OCI-LY3 (cell line): Measurements from ENCODE around the gene SLC49A4.
A peak's percentile ranks its signal among the peaks of the same experiment; 100 is the strongest.

Experiments
- H2AFZ ChIP-seq: fragments of 200-600, 300-600 bp; shearing (Covaris generic); 2 replicates; pipeline ENCODE4 v1.6.0; 2014; ENCODE audit warnings: antibody characterized with exemption, low read depth, low read length
- H3K27ac ChIP-seq: fragments of 200-600, 300-600 bp; sonication (generic); 2 replicates; pipeline ENCODE4 v1.5.1; 2014; ENCODE audit warnings: mild to moderate bottlenecking, low read length, moderate library complexity, mixed read lengths
- H3K27me3 ChIP-seq: fragments of 200-600, 300-600 bp; sonication (generic); 2 replicates; pipeline ENCODE4 v1.6.1; 2014; ENCODE audit warnings: low read depth, low read length, mixed read lengths
- H3K36me3 ChIP-seq: fragments of 200-600, 300-600 bp; sonication (generic); replicated peaks from 2 replicates; pipeline ENCODE3; 2014; ENCODE audit warnings: low read depth, low read length, mixed read lengths
- H3K4me1 ChIP-seq: fragments of 300-600, 200-600 bp; sonication (generic); 2 replicates; pipeline ENCODE4 v1.6.1; 2014; ENCODE audit warnings: low read length, mixed read lengths
- H3K4me2 ChIP-seq: fragments of 200-600, 300-600 bp; sonication (generic); 2 replicates; pipeline ENCODE4 v1.6.1; 2014; ENCODE audit warnings: low read length, mixed read lengths
- H3K4me3 ChIP-seq: fragments of 300-600, 200-600 bp; sonication (generic); 2 replicates; pipeline ENCODE4 v1.5.1; 2014; ENCODE audit warnings: antibody characterized with exemption, mild to moderate bottlenecking, low read length, moderate library complexity
- H3K79me2 ChIP-seq: fragments of 300-600, 200-600 bp; shearing (Covaris generic); 2 replicates; pipeline ENCODE4 v1.6.1; 2014; ENCODE audit warnings: mild to moderate bottlenecking, low read length, mixed read lengths
- H3K9ac ChIP-seq: fragments of 300-600, 200-600 bp; shearing (Covaris generic); 2 replicates; pipeline ENCODE4 v1.6.0; 2014; ENCODE audit warnings: mild to moderate bottlenecking, low read length, moderate library complexity
- H3K9me3 ChIP-seq: fragments of 200-600, 300-600 bp; shearing (Covaris generic); 2 replicates; pipeline ENCODE4 v1.6.1; 2014; ENCODE audit warnings: low read length, mixed read lengths; ENCODE audit not compliant: insufficient read depth
- H4K20me1 ChIP-seq: fragments of 200-600, 300-600 bp; sonication (generic); 2 replicates; pipeline ENCODE4 v1.6.1; 2016; ENCODE audit warnings: low read length, mixed read lengths; ENCODE audit not compliant: insufficient read depth
- EZH2phosphoT487 ChIP-seq: fragments of 200-600 bp; shearing (Covaris generic); IDR thresholded peaks from 2 replicates; pipeline ENCODE4 v1.6.1; 2018; ENCODE audit warnings: antibody characterized with exemption, mixed run types, low read depth
- TF ChIP-seq, protein P1 (sequence below): fragments of 200-600, 300-600 bp; sonication (generic); IDR thresholded peaks from 2 replicates; pipeline ENCODE4 v1.5.1; 2014; ENCODE audit warnings: antibody characterized with exemption, low read length, low read depth

SLC49A4 gene

DNA sequence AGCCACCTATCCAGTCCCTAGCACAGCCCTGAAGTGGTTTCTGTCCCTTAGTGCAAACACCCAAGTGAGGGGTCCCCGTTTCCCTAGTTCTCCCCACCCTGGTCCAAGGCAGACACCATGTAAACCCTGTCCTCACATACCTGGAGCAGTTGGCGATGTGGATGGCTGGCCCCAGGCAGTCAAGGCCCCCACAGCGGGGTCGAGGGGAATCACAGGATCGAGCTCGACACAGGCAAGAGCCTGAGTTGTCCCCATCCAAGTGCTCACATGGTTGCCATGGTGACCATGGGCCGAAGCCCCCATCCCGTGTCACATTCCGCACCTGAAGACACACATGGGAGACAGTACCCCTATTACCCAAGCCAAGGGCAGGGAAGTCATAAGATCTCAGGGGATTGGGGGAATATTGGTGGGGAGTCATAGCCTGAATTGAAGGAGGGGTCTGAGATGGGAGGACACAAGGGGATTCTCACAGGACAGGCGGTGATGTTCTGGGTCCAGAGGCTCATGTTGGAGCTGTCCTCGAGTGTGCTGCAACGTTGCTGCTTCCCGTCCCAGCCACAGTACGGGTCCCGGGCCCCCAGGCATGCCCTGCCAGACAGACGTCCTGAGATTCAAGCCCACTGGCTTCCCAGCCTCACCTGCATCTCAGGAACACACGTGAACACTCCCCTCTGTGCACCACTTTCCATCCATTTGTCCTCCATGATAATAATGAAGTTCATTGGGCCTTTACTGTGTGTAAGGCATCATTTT is 120.6 kb downstream of the SLC49A4 start:
- H3K27me3 ChIP-seq = no peaks in the 10 kb centered on the region
- TF ChIP-seq EZH2phosphoT487 = no peak
- TF ChIP-seq, protein P1, sequence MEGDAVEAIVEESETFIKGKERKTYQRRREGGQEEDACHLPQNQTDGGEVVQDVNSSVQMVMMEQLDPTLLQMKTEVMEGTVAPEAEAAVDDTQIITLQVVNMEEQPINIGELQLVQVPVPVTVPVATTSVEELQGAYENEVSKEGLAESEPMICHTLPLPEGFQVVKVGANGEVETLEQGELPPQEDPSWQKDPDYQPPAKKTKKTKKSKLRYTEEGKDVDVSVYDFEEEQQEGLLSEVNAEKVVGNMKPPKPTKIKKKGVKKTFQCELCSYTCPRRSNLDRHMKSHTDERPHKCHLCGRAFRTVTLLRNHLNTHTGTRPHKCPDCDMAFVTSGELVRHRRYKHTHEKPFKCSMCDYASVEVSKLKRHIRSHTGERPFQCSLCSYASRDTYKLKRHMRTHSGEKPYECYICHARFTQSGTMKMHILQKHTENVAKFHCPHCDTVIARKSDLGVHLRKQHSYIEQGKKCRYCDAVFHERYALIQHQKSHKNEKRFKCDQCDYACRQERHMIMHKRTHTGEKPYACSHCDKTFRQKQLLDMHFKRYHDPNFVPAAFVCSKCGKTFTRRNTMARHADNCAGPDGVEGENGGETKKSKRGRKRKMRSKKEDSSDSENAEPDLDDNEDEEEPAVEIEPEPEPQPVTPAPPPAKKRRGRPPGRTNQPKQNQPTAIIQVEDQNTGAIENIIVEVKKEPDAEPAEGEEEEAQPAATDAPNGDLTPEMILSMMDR = no peak
- H2AFZ ChIP-seq = no peak overlapping the region

DNA sequence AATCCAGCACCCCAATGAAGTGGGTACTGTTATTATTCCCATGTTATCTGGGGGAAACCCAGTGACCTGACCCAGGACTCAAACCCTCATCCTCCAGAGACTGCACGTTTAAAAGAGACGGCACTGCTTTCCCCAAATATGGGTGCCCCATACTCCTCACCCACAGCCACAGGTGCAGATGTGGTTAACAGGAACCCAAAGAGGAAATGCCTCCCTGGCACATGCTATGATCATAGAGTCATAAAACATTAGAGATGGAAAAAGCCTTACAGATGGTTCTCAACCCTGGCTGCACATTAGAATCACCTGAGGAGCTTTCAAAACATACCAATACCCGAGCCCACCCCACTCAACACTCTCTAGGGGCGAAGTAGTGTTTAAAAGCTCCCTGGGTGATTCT is 121.2 kb downstream of the SLC49A4 start:
- Histone ChIP-seq H3K79me2 (no peaks in the 10 kb centered on the region), H4K20me1 (no peaks in the 10 kb centered on the region), H3K4me2 (peak overlapping the region; percentile 49), H3K36me3 (no peaks in the 10 kb centered on the region), H3K9ac (no peak overlapping the region), H3K4me1 (peaks cover 27% of the 10 kb centered on the region), H3K9me3 (no peaks in the 10 kb centered on the region), H3K4me3 (peak overlapping the region; percentile 26; the same call in 1 of the 2 replicates), H3K27me3 (no peaks in the 10 kb centered on the region), H3K27ac (peak overlapping the region; percentile 53), H2AFZ (no peak overlapping the region)
- TF ChIP-seq, protein P1 = no peak
- no peak for TF ChIP-seq EZH2phosphoT487

More for the DNA sequence above, 120.6 kb downstream of the SLC49A4 start:
- Histone ChIP-seq H3K9ac (no peak overlapping the region), H3K4me1 (peaks cover 27% of the 10 kb centered on the region), H3K9me3 (no peaks in the 10 kb centered on the region), H3K27ac (no peak overlapping the region), H3K4me3 (no peak overlapping the region; the same call in 1 of the 2 replicates), H3K36me3 (no peaks in the 10 kb centered on the region), H3K4me2 (peak overlapping the region; percentile 49), H4K20me1 (no peaks in the 10 kb centered on the region), H3K79me2 (no peaks in the 10 kb centered on the region)

DNA sequence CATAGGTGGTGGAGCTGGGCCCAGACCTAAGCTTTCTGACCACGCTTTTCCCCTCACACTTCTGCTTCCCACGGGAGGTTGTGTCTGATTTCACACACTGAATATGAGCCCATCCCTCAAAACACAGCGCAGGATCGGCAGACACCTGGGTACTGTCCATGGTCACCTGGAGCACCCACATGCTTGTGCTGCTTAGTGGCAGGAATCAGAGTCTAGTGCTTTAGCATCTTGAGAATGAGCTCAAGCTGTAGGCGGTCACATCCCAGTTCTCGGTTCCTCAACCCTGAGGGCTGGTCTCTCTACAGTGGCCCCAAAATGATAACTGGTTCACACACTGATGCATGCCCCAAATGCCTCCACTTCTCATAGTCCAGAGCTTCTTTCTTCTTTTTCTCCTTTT is 121.7 kb downstream of the SLC49A4 start:
- Histone ChIP-seq H3K4me2 (peak overlapping the region; percentile 49), H3K36me3 (no peaks in the 10 kb centered on the region), H3K79me2 (no peaks in the 10 kb centered on the region), H3K27ac (peak overlapping the region; percentile 53), H2AFZ (no peak overlapping the region), H3K9me3 (no peaks in the 10 kb centered on the region), H3K4me3 (peak overlapping the region; percentile 26; the same call in 1 of the 2 replicates), H4K20me1 (no peaks in the 10 kb centered on the region), H3K4me1 (peaks cover 27% of the 10 kb centered on the region), H3K27me3 (no peaks in the 10 kb centered on the region), H3K9ac (no peak overlapping the region)
- no peak for TF ChIP-seq EZH2phosphoT487
- TF ChIP-seq, protein P1 = no peak

- Histone ChIP-seq H3K9ac (no peak overlapping the region), H2AFZ (no peak overlapping the region), H3K27ac (no peak overlapping the region), H3K4me3 (no peak overlapping the region), H3K36me3 (no peaks in the 10 kb centered on the region), H3K4me1 (peaks cover 27% of the 10 kb centered on the region), H3K4me2 (no peak overlapping the region), H3K79me2 (no peaks in the 10 kb centered on the region), H3K27me3 (no peaks in the 10 kb centered on the region), H4K20me1 (no peaks in the 10 kb centered on the region), H3K9me3 (no peaks in the 10 kb centered on the region)
- TF ChIP-seq, protein P1 = no peak
- TF ChIP-seq EZH2phosphoT487 = no peak
Observed at GRCh38 chr3:122917412-122917811, 122.5 kb downstream of the SLC49A4 start.
